Loucy (cell line): ENCODE data around the gene MRPL42.

Experiments
- H2AFZ ChIP-seq: fragments of 200-600 bp; sonication (generic); 2 replicates; pipeline ENCODE4 v1.6.0; 2016; ENCODE audit warnings: antibody characterized with exemption, mild to moderate bottlenecking, low read length, moderate library complexity
- H3F3A ChIP-seq: fragments of 200-600 bp; 2 replicates; pipeline ENCODE4 v1.6.0; 2016; ENCODE audit warnings: antibody characterized with exemption, low read depth, mild to moderate bottlenecking
- H3K27me3 ChIP-seq: fragments of 200-600 bp; sonication (generic); 2 replicates; pipeline ENCODE4 v1.6.1; 2014; ENCODE audit warnings: low read length, mild to moderate bottlenecking; ENCODE audit not compliant: insufficient read depth, poor library complexity, severe bottlenecking
- H3K36me3 ChIP-seq: fragments of 200-600 bp; sonication (generic); 2 replicates; pipeline ENCODE4 v1.6.1; 2016; ENCODE audit warnings: low read length; ENCODE audit not compliant: insufficient read depth
- H3K4me1 ChIP-seq: fragments of 200-600 bp; sonication (generic); 2 replicates; pipeline ENCODE4 v1.5.1; 2014; ENCODE audit warnings: low read length, mild to moderate bottlenecking; ENCODE audit not compliant: insufficient read depth, poor library complexity, severe bottlenecking
- H3K4me2 ChIP-seq: fragments of 200-600 bp; sonication (generic); 2 replicates; pipeline ENCODE4 v1.6.0; 2014; ENCODE audit warnings: antibody characterized with exemption, low read length, low read depth, mild to moderate bottlenecking; ENCODE audit not compliant: poor library complexity, severe bottlenecking
- H3K4me3 ChIP-seq: fragments of 200-600 bp; sonication (generic); 2 replicates; pipeline ENCODE4 v1.5.1; 2014; ENCODE audit warnings: low read length, mild to moderate bottlenecking, mixed read lengths; ENCODE audit not compliant: poor library complexity, severe bottlenecking
- H3K79me2 ChIP-seq: fragments of 200-600 bp; sonication (generic); 2 replicates; pipeline ENCODE4 v1.6.1; 2014; ENCODE audit warnings: low read length; ENCODE audit not compliant: insufficient read depth
- H3K9ac ChIP-seq: fragments of 200-600 bp; sonication (generic); 2 replicates; pipeline ENCODE4 v1.6.0; 2014; ENCODE audit warnings: mild to moderate bottlenecking, low read depth, low read length, moderate library complexity; ENCODE audit not compliant: poor library complexity, severe bottlenecking
- H3K9me2 ChIP-seq: fragments of 200-600 bp; sonication (generic); replicated peaks from 2 replicates; pipeline ENCODE4 v1.6.1; 2016; ENCODE audit warnings: low read depth, low read length, mixed read lengths
- H3K9me3 ChIP-seq: fragments of 200-600 bp; sonication (generic); 2 replicates; pipeline ENCODE4 v1.6.1; 2014; ENCODE audit warnings: mild to moderate bottlenecking, antibody characterized with exemption, low read length, low read depth; ENCODE audit not compliant: insufficient read depth
- H4K20me1 ChIP-seq: fragments of 200-600 bp; sonication (generic); 2 replicates; pipeline ENCODE4 v1.6.0; 2014; ENCODE audit warnings: antibody characterized with exemption, low read length, mild to moderate bottlenecking; ENCODE audit not compliant: insufficient read depth, poor library complexity, severe bottlenecking
- CTCF ChIP-seq: fragments of 200-600 bp; sonication (generic); conservative IDR thresholded peaks from 2 replicates; pipeline ENCODE4 v1.5.1; 2014; ENCODE audit warnings: mild to moderate bottlenecking, antibody characterized with exemption, low read length
- EZH2phosphoT487 ChIP-seq: fragments of 200-600 bp; IDR thresholded peaks from 2 replicates; pipeline ENCODE4 v1.6.1; 2018; ENCODE audit warnings: antibody characterized with exemption, mild to moderate bottlenecking, moderate library complexity, borderline replicate concordance

MRPL42 gene

GRCh38 chr12:93459097-93459496, 8.2 kb upstream of the MRPL42 start:
- Histone ChIP-seq H4K20me1 (no peaks in the 10 kb centered on the region), H3K4me1 (peaks cover 5% of the 10 kb centered on the region), H3K36me3 (no peaks in the 10 kb centered on the region), H3K4me3 (no peak overlapping the region), H3F3A (no peaks in the 10 kb centered on the region), H3K27me3 (no peaks in the 10 kb centered on the region), H3K9ac (no peak overlapping the region), H3K9me2 (no peaks in the 10 kb centered on the region), H3K79me2 (no peaks in the 10 kb centered on the region), H3K4me2 (no peak overlapping the region), H3K9me3 (no peaks in the 10 kb centered on the region), H2AFZ (no peak overlapping the region)
- TF ChIP-seq CTCF: no peak
- TF ChIP-seq EZH2phosphoT487: no peak

DNA sequence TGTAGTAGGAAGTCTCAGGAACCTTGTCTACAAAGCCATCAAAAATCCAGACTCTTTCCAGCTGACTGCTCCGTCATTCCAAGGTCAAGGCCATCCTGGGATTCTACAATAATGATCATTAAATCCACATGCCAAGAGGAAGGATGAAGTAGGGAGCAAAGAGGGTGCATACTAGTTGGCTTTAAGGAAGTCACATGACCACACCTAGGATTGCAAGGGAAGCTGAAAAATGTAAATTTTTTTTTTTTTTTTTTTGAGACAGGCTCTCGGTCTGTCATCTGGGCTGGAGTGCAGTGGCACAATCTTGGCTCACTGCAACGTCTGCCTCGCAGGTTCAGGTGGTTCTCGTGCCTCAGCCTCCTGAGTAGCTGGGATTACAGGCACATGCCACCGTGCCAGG, 7.3 kb upstream of the MRPL42 start:
- H3K4me3 ChIP-seq: no peak overlapping the region
- peak overlapping the region; percentile 82 for H2AFZ ChIP-seq
- peaks cover 5% of the 10 kb centered on the region for H3K4me1 ChIP-seq
- H3K9me2 ChIP-seq: no peaks in the 10 kb centered on the region
- no peak overlapping the region for H3K9ac ChIP-seq
- H3K79me2 ChIP-seq: no peaks in the 10 kb centered on the region
- H3K4me2 ChIP-seq: no peak overlapping the region
- H3K36me3 ChIP-seq: no peaks in the 10 kb centered on the region
- no peaks in the 10 kb centered on the region for H3F3A ChIP-seq
- no peaks in the 10 kb centered on the region for H4K20me1 ChIP-seq
- H3K9me3 ChIP-seq: no peaks in the 10 kb centered on the region
- no peaks in the 10 kb centered on the region for H3K27me3 ChIP-seq
- TF ChIP-seq EZH2phosphoT487 (no peak), CTCF (no peak)

- Histone ChIP-seq H3K9ac (no peak overlapping the region), H3K4me2 (no peak overlapping the region)
These were observed 6.4 kb upstream of the MRPL42 start for GRCh38 chr12:93460902-93461301.

More at GRCh38 chr12:93460902-93461301, 6.4 kb upstream of the MRPL42 start:
- peaks cover 5% of the 10 kb centered on the region for H3K4me1 ChIP-seq
- H3F3A ChIP-seq: no peaks in the 10 kb centered on the region
- H2AFZ ChIP-seq: peak overlapping the region; percentile 24; the same call in 1 of the 2 replicates
- H3K27me3 ChIP-seq: no peaks in the 10 kb centered on the region
- TF ChIP-seq EZH2phosphoT487: no peak
- no peak for TF ChIP-seq CTCF
- no peaks in the 10 kb centered on the region for H3K79me2 ChIP-seq
- H4K20me1 ChIP-seq: no peaks in the 10 kb centered on the region
- H3K4me3 ChIP-seq: no peak overlapping the region
- no peaks in the 10 kb centered on the region for H3K9me2 ChIP-seq
- H3K36me3 ChIP-seq: no peaks in the 10 kb centered on the region
- H3K9me3 ChIP-seq: no peaks in the 10 kb centered on the region
